Embryonic facial prominence (tissue), 1 donor: Measurements from ENCODE around the gene MYORG.

Experiments
- DNase-seq: peaks from one replicate; pipeline ENCODE4 v3.0.0-alpha.2; 2016; ENCODE audit errors: extremely low spot score

Gene MYORG

GRCh38 chr9:34376596-34377403, at the start of gene MYORG:
Gene MYORG (minus strand): TSS chr9:34376898. CDS start chr9:34372943, 3,955 bp downstream.
- peak; percentile 28 for DNase-seq

DNA sequence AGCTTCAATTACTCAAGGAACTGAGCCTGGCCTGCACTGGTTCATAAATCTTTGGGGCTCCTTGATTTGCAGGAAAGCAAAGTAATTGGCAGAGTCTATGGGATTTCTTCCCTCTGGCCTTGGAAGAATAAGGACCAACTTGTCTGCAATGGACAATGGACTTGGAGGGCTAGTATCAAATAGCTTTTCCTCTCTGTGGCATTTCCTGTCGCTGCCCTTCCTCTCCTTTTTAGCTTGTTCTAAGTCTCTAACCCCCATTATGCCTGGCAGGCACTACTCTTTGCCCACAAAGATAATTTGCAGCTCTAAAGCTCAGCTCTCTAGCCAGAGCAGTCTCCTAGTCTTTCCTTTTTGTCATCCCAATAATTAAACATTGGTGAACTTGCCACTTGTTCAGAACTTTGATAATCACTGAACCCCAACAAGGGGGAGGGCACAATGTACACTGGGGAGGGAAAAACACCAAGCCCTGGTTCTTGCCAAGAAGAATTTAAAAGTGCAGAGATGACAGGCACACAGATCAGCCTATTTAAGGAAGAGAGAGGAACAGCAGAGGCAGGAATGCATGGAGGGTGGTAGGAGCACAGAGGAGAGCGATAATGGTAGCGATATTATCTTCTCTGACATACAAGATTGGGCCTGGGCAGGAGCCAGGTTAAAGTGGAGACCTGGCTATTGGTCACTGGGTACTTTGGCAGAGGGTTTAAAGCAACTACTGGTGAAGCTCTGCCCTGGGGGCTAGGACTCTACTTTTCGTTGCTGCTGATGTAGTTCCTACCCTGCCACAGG, 43.2 kb upstream of the MYORG start:
- DNase-seq, result no peak

GRCh38 chr9:34417734-34418133, 41.0 kb upstream of the MYORG start:
- no peak for DNase-seq

DNA sequence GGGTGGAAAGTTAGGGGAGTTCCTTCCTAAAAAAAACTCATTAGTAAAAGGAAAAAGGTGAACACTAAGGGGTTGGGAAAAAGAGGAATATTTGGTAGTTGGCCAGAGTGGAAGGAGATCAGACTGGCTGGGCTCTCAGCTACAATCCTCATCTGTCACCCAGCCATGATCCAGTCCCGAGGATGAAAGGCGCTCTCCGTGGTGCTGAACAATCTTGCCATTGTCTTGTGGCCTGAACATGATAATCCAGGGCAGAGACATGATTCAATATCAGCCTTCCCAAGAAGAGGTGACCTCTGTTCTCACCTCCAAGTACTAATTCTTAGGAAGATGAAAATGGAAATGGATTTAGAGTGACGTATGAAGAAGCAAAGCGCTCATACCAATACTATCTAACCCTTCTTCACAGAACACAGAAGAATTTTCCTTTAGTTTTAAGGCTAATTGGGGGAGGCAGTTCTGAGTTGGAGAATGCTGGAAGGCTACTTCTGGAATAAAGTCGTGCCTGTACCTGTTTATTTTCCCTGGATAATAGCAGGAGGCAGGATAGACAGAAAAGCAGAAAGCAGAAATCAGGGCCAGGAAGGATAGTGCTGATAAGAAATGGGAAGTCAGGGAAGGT, 36.6 kb upstream of the MYORG start:
- no peak for DNase-seq

- DNase-seq, result no peak
These were observed 35.6 kb upstream of the MYORG start for GRCh38 chr9:34412336-34412735.

DNA sequence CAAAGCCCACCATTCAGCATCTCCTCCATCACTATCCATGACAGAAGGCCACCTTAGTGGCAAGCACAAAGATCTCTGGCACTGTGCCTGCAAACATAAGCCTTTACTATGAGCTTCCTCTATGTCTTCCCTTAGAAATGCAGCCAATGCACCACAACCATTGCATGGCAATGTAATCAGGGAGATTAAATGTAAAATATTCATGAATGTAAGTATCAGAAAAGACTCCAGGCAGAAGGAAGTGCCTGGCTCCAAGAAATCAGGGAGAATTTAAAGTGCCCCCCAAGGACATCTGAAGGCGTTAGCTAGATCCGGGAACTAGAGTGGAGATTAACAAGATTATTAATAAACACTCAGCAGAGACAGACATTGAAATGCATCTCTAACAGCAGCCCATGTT, 32.5 kb upstream of the MYORG start:
- DNase-seq, result no peak

DNA sequence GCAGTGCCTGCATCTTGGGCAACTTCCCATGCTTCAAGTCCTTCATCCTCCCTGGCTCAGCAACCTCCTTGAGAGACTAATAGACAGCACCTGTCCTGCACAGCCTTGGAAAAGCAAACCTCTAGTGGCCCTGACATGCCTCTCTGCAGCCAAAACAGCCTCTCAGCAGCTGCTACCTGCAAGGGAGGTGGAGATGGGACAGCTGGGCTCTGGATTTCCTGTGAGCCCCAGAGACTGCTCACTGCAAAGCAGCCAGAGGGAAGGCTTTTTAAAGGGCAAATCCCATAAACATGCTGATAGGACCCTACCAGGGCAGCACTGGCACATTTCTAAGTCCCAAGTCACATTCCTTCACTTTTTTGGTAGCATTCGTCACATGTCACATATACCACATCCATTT, 31.5 kb upstream of the MYORG start:
- DNase-seq, result no peak

DNA sequence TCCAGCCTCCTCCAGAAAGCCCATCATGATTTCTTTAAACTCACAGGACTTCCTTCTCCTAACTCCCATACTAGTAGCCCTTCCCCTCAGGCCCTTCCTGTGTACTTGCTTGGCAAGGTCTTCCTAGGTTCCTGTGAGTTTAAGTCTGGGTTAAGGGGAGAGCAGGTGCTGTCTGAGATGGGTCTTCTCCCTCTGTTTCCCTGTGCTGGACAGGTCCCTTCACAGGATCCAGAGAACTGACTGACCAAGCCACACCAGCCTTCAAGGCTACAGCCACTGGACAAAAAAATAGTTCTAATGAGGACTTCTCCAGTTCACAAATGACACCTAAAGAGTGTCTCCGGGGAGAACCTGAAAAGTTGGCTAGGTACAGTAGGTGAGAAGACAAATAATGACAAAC, 29.5 kb upstream of the MYORG start:
- DNase-seq, result no peak

DNA sequence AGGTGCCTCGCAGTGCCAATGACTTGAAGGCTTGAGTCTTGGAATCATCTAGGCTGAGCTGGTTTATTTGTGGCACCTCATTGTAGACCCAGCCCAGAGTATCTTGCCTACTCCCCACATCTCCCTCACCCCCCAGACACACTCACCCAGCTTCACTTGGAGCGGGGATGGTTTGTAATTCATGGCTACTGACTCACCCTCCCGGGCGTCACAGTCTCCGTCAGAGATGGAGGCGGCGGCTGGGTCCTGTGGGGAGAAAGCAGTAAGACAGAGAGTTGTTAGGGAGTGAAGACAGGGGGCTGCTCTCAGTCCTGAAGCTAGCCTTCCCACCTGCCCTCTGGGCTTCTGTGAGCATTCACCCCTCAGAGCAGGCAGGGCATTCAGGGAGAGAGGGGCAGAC, 29.0 kb upstream of the MYORG start:
- DNase-seq, result no peak

- peak; percentile 39 for DNase-seq
These were observed 27.1 kb upstream of the MYORG start for GRCh38 chr9:34403554-34404380.

GRCh38 chr9:34400686-34401602, 24.2 kb upstream of the MYORG start:
- DNase-seq, result no peak

- DNase-seq, result no peak
These were observed 23.6 kb upstream of the MYORG start for GRCh38 chr9:34400275-34400674.

DNA sequence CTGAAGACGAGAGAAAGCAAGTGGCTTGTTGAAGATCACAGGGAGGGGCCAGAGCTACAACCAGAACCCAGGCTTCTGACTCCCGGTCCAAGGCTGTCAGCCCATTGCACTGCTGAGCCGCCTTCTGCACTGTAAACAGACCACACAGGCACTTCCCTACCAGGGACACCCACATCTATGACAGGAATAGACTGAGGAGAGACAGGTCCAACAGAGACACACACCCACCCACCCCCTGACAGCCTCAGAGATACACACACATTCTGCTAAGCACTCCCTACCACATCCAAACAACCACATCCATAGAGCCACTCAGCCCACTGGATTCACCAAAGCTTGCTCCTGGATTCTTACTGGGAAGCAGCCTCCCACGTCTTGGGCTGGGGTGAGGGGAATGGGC, 23.0 kb upstream of the MYORG start:
- DNase-seq, result no peak

DNA sequence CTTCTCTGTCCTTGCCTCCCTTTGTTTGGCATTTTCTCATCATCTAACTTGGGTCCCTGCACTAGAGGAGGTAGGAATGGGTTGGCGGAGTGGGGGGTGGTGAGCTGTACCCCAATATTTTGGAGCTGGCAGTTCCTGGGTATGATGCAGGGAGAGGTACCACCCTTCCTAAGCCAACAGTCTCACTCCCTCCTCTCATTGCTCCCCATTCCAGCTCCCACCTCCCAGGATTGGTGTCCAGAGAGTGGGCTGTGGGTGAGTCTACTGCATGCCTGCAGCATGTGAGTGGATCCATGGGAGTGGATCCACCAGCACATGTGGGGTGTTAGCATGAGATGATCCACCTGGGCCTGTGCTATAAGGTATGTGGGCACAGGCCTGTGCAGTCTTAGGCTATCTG, 22.2 kb upstream of the MYORG start:
- no peak for DNase-seq

GRCh38 chr9:34396276-34397214, 19.8 kb upstream of the MYORG start:
- DNase-seq, result no peak

DNA sequence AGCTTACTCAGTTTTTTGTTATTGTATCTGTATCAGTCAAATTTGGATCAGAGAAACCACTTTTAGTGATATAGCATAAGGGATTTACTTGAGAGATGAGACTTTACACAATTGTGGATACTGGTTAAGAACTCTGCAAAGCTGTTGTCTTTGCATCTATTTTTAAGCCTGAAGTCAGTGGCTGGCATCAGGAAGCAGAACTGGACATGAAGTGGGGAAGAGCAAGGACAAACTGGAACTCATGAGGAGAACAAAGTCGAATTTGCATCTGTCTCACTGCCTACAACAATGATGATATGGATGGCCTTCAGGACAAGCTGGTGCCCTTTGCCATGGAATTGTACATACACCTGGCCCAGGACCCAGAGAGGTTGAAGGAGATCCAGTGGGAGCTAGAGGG, 15.8 kb upstream of the MYORG start:
- DNase-seq, result no peak

GRCh38 chr9:34387239-34387638, 10.5 kb upstream of the MYORG start:
- no peak for DNase-seq

DNA sequence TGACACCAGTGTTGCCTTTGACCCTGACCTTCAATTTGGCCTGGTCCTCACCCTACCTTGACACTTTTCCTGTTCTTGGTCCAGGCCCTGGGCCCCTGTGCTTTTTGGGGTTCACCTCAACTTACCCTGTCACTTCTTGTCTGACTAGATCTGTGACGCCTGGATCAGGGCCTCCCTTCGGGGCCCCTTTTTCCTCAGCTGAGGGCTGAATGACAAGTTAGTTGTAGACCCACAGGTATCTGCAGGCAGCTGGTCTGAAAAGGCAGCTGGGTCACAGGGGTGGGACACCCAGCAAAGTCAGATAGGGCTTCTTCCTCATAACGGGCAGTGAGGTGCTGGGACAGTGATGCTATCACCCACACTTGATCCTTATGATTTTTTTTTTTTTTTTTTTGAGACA, 10.0 kb upstream of the MYORG start:
- DNase-seq, result no peak

GRCh38 chr9:34385561-34386230, 9.0 kb upstream of the MYORG start:
- DNase-seq, result no peak
